ENCODE measurements around the gene INAFM1. TPM values are rescaled to one million over a fixed set of nuclear protein-coding genes. Genes with fewer than 3 reads are reported as not detected.

INAFM1 gene
- total and polyA plus RNA-seq, 11 donors = 4.8 to 14.0 (median 9.5) TPM

- Histone ChIP-seq H3K36me3 (peaks cover 0 to 21% (median 0%) of the 10 kb centered on the region in 9 donors), H3K4me3 (no peak overlapping the region), H3K4me1 (peaks cover 0 to 31% (median 0%) of the 10 kb centered on the region in 12 donors), H3K27ac (peak overlapping the region in 1 of 12 donors; percentile 91), H3K27me3 (peaks cover 0 to 25% (median 0%) of the 10 kb centered on the region in 9 donors), H3K9me3 (peaks cover 0 to 3% (median 0%) of the 10 kb centered on the region in 12 donors)
- WGBS, 4 donors = 90 to 93% (median 91%) methylated on average over 46 of the region's 46 CpGs
- TF ChIP-seq, protein P1, sequence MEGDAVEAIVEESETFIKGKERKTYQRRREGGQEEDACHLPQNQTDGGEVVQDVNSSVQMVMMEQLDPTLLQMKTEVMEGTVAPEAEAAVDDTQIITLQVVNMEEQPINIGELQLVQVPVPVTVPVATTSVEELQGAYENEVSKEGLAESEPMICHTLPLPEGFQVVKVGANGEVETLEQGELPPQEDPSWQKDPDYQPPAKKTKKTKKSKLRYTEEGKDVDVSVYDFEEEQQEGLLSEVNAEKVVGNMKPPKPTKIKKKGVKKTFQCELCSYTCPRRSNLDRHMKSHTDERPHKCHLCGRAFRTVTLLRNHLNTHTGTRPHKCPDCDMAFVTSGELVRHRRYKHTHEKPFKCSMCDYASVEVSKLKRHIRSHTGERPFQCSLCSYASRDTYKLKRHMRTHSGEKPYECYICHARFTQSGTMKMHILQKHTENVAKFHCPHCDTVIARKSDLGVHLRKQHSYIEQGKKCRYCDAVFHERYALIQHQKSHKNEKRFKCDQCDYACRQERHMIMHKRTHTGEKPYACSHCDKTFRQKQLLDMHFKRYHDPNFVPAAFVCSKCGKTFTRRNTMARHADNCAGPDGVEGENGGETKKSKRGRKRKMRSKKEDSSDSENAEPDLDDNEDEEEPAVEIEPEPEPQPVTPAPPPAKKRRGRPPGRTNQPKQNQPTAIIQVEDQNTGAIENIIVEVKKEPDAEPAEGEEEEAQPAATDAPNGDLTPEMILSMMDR (IDR thresholded peaks at IDR 0.05) = no peak
- TF ChIP-seq POLR2A (IDR thresholded peaks at IDR 0.05) = no peak
- DNase-seq (no peak), ATAC-seq (no peak)
- intact Hi-C loops (cut with DNase I) = no loop called here
These were observed 45.5 kb downstream of the INAFM1 start for GRCh38 chr19:47319923-47320871.

- H3K27ac ChIP-seq = peak overlapping the region in 2 of 12 donors; percentile 16 to 91
- ATAC-seq = no peak
- H3K36me3 ChIP-seq = peaks cover 0 to 16% (median 0%) of the 10 kb centered on the region in 9 donors
- H3K27me3 ChIP-seq = peaks cover 0 to 25% (median 0%) of the 10 kb centered on the region in 9 donors
- DNase-seq = no peak
- H3K4me1 ChIP-seq = peaks cover 0 to 19% (median 0%) of the 10 kb centered on the region in 12 donors
- no peak overlapping the region for H3K4me3 ChIP-seq
- intact Hi-C loops (cut with DNase I) = no loop called here
- TF ChIP-seq, protein P1 (IDR thresholded peaks at IDR 0.05) = no peak
- TF ChIP-seq POLR2A (IDR thresholded peaks at IDR 0.05) = no peak
- WGBS, 4 donors = 76 to 89% (median 83%) methylated on average over 1 of the region's 1 CpG
- H3K9me3 ChIP-seq = no peaks in the 10 kb centered on the region
These were observed 46.9 kb downstream of the INAFM1 start for GRCh38 chr19:47321630-47322029.

DNA sequence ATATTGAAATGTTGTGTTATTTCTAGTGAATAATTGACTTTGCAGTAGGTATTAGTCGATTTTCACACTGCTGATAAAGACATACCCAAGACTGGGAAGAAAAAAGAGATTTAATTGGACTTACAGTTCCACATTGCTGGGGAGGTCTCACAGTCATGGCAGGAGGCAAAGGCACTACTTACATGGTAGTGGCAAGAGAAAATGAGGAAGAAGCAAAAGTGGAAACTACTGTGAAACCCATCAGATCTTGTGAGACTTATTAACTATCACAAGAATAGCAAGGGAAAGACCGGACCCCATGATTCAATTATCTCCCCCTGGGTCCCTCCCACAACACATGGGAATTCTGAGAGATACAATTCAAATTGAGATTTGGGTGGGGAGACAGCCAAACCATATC is 47.4 kb downstream of the INAFM1 start:
- no peak overlapping the region for H3K4me3 ChIP-seq
- TF ChIP-seq, protein P1 (IDR thresholded peaks at IDR 0.05) = no peak
- no peak for TF ChIP-seq POLR2A (IDR thresholded peaks at IDR 0.05)
- peaks cover 0 to 17% (median 0%) of the 10 kb centered on the region in 12 donors for H3K4me1 ChIP-seq
- intact Hi-C loops (cut with DNase I) = no loop called here
- H3K27me3 ChIP-seq = peaks cover 0 to 25% (median 0%) of the 10 kb centered on the region in 9 donors
- no peaks in the 10 kb centered on the region for H3K9me3 ChIP-seq
- H3K36me3 ChIP-seq = peaks cover 0 to 14% (median 0%) of the 10 kb centered on the region in 9 donors
- no peak for ATAC-seq
- DNase-seq = no peak
- H3K27ac ChIP-seq = peak overlapping the region in 2 of 12 donors; percentile 16 to 91
- WGBS, 4 donors = 65 to 77% (median 69%) methylated on average over 2 of the region's 2 CpGs

DNA sequence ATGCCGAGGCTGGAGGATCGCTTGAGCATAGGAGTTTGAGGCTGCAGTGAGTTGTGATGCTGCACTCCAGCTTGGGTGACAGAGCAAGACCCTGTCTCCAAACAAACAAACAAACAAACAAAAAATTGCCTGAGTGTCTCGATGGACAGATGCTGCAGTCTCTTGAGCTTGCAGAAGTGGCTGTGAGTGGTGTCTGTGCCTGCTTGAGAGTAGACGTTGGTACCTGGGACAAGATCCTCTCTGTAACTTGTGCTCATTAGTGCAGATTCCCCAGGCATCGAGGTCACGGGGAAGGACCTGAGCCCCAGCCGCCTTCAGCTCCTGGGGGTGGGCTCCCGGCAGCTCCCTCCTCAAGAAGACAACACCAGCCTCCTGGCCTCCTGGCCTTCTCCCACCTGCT is 48.7 kb downstream of the INAFM1 start:
- DNase-seq = no peak
- no peak for TF ChIP-seq POLR2A (IDR thresholded peaks at IDR 0.05)
- TF ChIP-seq, protein P1 (IDR thresholded peaks at IDR 0.05) = no peak
- 69 to 84% (median 75%) methylated on average over 8 of the region's 8 CpGs for WGBS, 4 donors
- H3K27me3 ChIP-seq = peaks cover 0 to 25% (median 0%) of the 10 kb centered on the region in 9 donors
- no peak for ATAC-seq
- peak overlapping the region in 1 of 12 donors; percentile 38 for H3K4me3 ChIP-seq
- peak overlapping the region in 3 of 12 donors; percentile 40 to 91 (median 71) for H3K27ac ChIP-seq
- no peaks in the 10 kb centered on the region for H3K9me3 ChIP-seq
- peaks cover 0 to 14% (median 0%) of the 10 kb centered on the region in 9 donors for H3K36me3 ChIP-seq
- H3K4me1 ChIP-seq = peaks cover 0 to 17% (median 0%) of the 10 kb centered on the region in 12 donors
- intact Hi-C loops (cut with DNase I) = no loop called here

Data from heart left ventricle (tissue), 16 donors.